GM21381 (cell line): ENCODE data around the gene FLT4.
"Not testable (repeated sequence)": the region's sequence is repeated elsewhere in the genome, so short reads cannot be mapped to it uniquely, and the experiment has no call there.

ENCODE experiments used
- ATAC-seq: cut with Tn5 transposase; IDR thresholded peaks from one replicate; pipeline ENCODE4 v1.9.1; 2021; ENCODE audit warnings: mild to moderate bottlenecking, moderate library complexity; ENCODE audit not compliant: unreplicated experiment

The FLT4 gene

GRCh38 chr5:180649297-180650039 is at the start of gene FLT4:
TSS of gene FLT4 (minus strand) at chr5:180649600. CDS start at chr5:180649545, 55 bp downstream.
- ATAC-seq: no peak

- no peak for ATAC-seq
Measured at GRCh38 chr5:180699042-180699441, 49.6 kb upstream of the FLT4 start.

GRCh38 chr5:180696116-180696515 is 46.7 kb upstream of the FLT4 start:
- no peak for ATAC-seq

- ATAC-seq: no peak
Measured at GRCh38 chr5:180692429-180692828, 43.0 kb upstream of the FLT4 start.

GRCh38 chr5:180691046-180691445 is 41.6 kb upstream of the FLT4 start:
- no peak for ATAC-seq

- no peak for ATAC-seq
Measured at GRCh38 chr5:180690562-180690961, 41.2 kb upstream of the FLT4 start.

- no peak for ATAC-seq
Measured at GRCh38 chr5:180689775-180690174, 40.4 kb upstream of the FLT4 start.

- no peak for ATAC-seq
Measured at GRCh38 chr5:180689071-180689694, 39.8 kb upstream of the FLT4 start.

- ATAC-seq: no peak
Measured at GRCh38 chr5:180688330-180689070, 39.1 kb upstream of the FLT4 start.

- not testable (repeated sequence) for ATAC-seq
Measured at GRCh38 chr5:180686799-180687198, 37.4 kb upstream of the FLT4 start.

- no peak for ATAC-seq
Measured at GRCh38 chr5:180684623-180685161, 35.3 kb upstream of the FLT4 start.

- ATAC-seq: no peak
Measured at GRCh38 chr5:180683220-180683922, 34.0 kb upstream of the FLT4 start.

- no peak for ATAC-seq
Measured at GRCh38 chr5:180682560-180682959, 33.2 kb upstream of the FLT4 start.

- not testable (repeated sequence) for ATAC-seq
Measured at GRCh38 chr5:180682008-180682407, 32.6 kb upstream of the FLT4 start.

GRCh38 chr5:180678319-180678718 is 28.9 kb upstream of the FLT4 start:
- not testable (repeated sequence) for ATAC-seq

GRCh38 chr5:180675036-180675635 is 25.7 kb upstream of the FLT4 start:
- ATAC-seq: no peak

- not testable (repeated sequence) for ATAC-seq
Measured at GRCh38 chr5:180674090-180674475, 24.7 kb upstream of the FLT4 start.

GRCh38 chr5:180673371-180674089 is 24.1 kb upstream of the FLT4 start:
- no peak for ATAC-seq

GRCh38 chr5:180671958-180672524 is 22.6 kb upstream of the FLT4 start:
- not testable (repeated sequence) for ATAC-seq
